SH-SY5Y (cell line): ENCODE results near the gene MAPK8IP3.

Experiments
- GATA2 ChIP-seq: IDR thresholded peaks from 2 replicates; pipeline ENCODE4 v1.6.1; 2011; ENCODE audit warnings: mild to moderate bottlenecking, low read depth, low read length
- GATA3 ChIP-seq: IDR thresholded peaks from 2 replicates; pipeline ENCODE4 v1.6.1; 2011; ENCODE audit warnings: low read depth, mild to moderate bottlenecking, low read length, moderate library complexity

DNA sequence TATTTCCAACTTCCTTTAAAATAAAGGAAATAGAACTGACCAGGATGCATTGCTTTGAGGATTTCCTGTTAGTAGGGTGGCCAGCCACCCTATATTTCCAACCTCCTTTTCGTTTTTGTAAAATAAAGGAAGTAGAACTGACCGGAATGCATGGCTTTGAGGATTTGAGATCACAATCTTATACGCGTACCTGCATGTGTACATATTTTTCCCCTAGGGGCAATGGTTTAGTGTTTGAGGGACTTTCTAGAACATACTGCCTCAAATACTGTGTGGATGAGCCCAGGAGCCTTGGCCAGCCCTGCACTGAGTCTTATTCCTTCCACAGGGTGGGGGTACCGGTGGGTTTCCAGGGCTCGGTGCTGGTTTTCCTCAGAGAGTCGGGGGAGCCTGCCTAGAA lies 25.6 kb downstream of the MAPK8IP3 start:
- no peak for TF ChIP-seq GATA2
- no peak for TF ChIP-seq GATA3
